Fibroblast of skin of left biceps (primary cell): ENCODE results near the gene MIB1.
"Not testable (repeated sequence)": the region's sequence is repeated elsewhere in the genome, so short reads cannot be mapped to it uniquely, and the experiment has no call there.

Source experiments
- DNase-seq, 2 experiments: peaks; one replicate each; pipeline ENCODE4 v3.0.0-alpha.2; 2013; ENCODE audit warnings: low read depth in 2 of 2

Gene MIB1

DNA sequence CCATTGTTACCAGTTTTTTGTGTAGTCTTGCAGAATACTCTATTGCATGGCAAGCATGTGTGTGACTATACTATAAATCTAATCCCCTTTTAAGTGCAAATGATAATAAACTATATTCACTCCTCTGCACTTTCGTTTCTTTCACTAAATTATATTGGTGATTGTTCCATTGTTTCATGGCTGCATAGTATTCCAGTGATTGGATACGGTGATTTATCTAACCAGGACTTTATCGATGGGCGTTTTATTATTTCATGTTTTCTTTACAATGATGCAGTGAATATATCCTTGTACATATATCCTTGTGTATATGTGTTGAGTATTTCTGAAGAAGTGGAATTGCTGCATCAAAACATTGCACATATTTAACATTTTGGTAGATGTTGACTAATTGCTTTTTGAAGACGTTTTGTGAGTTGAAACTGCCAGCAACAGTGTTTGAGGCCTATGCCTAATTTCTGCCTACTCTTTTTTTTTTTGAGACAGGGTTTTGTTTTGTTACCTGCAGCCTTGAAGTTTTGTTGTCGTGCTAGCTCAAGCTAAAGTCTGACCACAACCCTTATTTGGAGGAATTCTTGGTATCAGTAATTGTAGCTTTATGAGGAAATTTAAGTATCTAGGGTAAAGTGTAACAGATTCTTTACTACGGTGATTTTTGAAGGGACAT is 2.7 kb downstream of the MIB1 start:
- DNase-seq: no peak

DNA sequence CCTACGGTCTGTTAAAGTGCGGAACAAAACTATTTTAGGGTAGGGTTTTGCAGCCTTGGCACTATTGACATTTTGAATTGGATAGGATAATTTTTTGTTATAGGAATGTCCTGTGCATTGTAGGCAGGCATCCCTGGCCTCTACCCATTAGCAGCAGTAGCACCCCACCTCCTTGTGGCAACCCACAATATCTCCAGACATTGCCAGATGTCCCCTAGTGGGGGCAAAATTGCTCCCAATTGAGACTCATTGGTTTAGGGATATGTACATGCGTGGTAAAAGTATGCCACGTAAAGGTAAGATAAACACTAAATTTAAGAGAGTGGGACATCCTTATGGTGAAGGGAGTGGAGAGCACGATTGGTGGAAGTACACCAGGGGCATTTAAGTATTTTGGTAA is 4.6 kb downstream of the MIB1 start:
- DNase-seq: no peak

DNA sequence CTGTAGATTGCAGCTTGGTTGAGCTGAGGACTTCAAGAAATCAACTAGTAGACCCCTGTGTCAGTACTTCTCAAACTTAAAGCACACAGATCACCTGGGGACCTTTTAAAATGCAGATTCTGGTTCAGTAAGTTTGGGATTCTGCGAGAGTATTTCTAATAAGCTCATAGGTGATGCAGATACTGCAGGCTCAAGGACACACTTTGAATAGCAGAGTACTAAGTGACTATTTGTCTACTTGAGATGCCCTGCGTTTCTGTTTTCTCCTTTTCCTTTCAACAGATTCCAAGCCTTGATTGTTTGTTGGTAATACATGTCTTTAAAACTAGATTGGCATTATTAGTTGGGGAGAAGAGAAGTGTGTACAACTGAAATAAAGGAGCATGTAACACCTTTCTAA is 6.7 kb downstream of the MIB1 start:
- DNase-seq: no peak

DNA sequence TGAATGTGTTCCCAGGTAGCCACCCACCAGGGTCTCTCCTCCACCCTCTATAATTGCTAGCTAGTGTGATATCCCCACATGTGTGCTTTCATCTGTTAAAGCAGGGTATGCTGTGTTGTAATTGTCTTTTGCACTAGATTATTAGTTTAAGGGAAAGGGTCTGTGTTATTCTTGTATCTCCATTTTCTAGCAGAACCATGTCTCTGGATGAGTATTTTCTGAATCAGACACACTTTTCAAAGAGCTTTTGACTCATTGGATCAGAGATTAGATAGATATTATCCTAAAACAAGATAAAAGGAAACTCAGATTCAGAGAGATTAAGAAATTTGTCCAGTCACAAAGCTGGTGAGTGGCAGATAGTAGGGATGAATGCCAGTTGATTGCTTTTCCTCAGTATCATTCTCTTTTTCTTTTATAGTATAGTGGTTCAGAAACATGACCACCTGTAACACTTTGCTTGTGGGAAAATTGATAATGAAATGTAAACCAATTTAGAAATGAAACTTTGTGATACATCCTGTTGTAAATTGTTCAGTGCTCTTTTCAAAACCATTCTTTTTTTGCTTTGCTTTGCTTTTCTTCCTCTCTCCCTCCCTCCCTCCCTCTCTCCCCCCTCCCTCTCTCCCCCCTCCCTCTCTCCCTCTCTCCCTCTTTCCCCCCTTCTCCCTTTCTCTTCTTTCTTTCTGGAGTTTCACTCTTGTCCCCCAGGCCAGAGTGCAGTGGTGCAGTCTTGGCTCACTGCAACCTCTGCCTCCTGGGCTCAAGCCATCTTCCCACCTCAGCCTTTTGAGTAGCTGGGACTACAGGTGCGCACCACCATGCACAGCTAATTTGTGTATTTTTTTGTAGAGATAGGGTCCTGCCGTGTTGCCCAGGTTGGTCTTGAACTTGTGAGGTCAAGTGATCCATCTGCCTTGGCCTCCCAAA is 7.4 kb downstream of the MIB1 start:
- no peak for DNase-seq

DNA sequence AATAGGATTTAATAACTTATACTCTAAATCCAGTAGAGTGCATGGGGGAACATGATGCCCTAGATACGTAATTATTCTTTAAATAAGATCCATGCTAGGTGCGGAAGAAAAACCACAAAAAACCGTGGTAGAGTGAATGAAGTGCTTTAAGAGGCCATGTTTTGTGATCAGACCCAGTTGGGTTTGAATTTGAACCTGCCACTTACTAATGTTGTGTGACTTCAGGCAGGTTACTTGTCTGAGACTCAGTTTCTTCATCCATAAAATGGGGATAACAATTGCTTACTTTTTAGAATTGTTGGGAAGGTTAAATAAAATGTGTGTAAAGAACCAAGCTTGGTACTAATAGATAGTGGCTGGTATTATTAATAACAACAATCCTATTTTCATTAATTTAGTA is 17.2 kb downstream of the MIB1 start:
- no peak for DNase-seq

DNA sequence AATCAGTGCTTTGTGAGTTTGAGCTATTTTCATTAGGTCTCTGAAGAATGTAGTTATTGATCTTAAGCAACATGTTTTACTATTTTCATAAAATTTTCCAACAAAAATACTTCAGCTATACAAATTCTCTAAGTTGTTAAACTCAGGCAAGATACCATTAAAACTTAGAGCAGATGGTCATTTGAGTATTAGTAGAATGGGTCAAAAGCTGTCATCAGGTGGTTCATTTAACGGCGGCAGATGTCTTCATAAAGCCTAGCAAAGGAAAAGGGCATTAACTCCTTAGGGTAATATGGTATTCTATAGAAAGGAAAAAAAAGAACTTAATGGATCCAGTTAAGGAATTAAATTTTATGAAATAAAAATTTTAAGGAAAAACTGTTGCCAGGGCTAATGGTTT is 19.2 kb downstream of the MIB1 start:
- no peak for DNase-seq

DNA sequence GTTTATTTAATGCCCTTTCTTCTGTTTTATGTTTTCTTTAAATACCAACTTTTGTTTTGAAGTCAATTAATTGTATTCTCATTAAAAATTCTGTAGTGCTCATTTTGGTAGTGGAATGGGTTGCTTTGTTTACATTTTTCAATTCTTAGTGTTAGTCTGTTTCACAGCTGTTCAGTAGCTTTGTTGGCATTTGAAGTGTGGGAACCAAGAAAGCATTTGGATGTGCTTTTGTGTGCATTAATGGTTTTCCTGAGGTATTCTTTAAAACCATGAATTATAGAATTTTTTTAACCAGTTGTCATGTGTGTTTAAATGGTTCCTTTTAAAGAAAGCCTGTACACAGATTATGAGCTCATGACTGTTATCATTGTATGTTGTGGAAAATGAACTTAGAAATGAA is 19.7 kb downstream of the MIB1 start:
- DNase-seq: no peak

DNA sequence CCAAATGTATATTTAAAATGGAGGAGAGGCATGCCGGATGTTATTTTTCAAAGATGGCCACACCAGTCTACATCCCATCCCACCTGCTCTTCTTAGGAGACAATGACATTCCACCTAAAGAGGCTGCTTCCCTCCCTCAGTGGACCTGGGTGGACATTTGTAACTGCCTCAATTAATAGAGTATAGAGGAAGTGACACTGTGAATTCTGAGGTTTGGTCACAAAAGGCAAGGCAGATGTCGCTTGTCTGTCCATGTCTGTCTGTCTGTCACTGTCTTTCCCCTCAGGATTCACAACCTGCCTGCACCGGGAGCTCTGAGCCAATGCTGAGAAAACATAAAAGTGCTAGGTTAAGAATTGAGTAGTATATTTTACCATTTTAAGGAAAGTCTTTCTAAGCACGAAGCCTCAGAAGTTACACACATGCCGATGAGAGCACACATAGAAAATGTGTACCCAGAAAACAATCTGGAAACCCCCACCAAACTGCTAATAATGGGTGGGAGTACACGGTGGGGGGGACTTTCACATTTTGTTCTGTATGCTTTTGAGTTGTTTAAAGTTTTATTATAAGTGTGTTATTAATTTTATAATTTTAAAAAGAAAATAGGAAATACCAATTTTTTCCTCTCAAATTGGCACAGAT is 21.0 kb downstream of the MIB1 start:
- DNase-seq: no peak

DNA sequence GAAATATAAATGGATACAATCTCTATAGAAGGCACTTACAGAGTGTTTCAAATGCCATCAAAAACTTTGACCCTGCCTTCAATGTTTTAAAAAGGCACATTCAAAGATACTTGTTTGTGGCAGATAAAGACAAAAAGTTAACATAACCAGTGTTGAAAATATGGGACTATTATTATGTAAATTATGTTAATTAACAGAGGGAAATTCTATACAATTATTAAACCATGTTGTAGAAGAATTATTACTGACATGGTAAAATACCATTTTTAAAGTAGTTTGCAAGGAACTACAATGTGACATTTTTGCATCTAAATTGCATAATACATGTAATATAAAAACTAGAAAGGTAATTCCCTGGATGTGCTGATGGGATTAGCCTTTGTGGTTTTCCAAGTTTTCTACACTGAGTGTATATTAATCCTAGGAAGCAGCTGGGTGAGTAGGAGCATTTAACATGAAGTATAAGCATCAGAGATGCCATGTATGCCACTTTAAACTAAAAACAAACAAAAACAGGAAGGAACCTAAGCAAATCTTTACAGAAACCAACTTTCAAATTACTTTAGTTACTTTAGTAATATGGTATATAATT is 21.7 kb downstream of the MIB1 start:
- no peak for DNase-seq

DNA sequence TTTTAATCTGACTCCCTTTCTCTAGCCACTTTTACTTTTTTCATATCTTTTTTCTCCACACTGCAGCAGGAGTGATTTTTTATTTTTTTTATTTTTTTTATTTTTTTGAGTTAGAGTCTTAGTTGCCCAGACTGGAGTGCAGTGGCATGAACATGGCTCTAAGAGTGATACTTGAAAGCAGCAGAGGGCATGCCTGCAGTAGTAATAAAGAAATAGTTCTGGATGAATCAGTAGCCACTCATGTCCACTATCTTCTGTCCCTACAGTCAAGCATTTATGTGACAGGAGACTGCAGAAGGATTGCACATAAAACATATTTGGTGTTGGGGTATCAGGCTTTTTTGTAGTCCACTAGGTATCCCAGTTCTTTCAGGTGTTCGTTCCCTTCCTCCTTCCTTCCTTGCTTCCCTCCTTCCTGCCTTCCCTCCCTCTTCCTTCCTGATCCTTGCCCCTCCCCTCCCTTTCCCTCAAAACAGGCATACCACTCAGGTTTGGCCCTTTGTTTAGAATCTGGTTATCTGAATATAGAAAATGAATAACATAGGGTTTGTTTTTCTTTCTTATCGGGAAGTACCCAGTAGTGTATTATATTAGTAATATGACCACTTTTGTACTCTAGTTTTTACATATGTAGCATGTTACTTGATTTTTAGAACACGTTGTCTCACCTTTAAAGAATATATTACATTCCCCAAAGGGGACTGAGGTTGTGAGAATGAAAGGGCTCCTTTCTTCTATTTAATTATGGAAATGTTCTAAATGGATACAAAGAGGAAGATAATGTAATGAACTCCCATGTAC is 23.5 kb downstream of the MIB1 start:
- no peak for DNase-seq

DNA sequence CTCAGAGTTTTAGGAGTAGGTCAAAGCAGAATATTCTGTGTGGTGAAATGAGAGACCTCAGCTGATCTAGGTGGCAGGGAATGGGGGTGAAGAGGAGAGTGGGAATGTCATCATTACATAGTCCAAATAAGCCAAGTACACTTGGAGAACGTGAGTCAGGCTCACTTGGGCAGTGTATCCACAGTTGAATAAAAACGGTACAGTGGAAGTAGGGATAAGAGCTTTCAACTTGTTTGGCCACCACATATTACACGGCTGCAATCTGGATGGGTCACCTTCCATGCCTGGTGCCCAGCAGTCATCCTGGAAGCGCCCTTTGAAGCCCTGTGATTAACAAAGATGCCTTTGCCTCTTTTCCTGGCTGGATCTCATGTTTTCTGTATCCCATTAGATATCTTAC is 28.6 kb downstream of the MIB1 start:
- DNase-seq: no peak

DNA sequence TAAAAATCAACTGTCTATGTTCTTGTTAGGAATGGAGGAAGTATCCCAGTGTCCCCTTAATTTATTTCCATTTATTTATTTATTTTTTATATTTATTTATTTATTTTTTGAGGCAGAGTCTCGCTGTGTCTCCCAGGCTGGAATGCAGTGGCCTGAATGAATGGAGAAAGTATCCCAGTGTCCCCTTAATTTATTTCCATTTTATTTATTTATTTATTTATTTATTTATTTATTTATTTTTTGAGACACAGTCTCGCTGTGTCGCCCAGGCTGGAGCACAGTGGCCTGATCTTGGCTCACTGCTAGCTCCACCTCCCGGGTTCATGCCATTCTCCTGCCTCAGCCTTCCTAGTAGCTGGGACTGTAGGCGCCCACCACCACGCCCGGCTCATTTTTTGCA is 34.1 kb downstream of the MIB1 start:
- DNase-seq: no peak

DNA sequence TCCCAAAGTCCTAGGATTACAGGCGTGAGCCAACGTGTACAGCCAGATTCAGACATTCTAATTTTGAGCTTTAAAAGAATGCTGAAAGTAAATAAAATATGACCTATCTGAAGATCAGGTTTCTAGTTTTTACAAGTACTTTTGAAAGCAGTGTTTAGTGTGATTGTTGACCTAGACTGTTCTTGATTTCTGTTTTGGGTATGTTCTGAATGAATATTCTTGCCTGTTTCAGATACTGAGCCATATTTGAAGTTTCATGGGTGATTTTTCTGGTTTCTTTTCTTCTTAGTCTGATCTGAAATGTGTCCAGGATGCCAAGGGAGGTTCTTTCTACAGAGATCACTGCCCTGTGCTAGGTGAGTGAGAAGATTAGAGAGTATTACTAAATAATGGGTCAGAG is 37.2 kb downstream of the MIB1 start:
- DNase-seq: no peak

DNA sequence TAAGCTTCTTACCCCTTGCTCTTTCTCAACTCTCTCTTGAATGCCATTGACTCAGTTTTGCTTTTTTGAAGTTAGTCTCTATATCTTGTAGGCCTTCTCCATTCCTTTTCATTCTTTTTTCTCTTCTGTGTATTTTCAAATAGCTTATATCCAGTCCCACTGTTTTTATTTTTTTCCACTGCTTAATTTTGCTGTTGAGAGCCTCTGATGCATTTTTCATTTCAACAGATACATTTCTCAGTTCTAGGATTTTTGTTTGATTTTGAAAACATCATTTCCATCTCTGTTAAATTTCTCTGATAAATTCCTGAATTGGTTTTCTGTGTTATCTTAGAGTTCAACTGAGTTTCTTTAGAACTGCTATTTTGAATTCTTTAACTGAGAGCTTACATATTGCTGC is 45.9 kb downstream of the MIB1 start:
- DNase-seq: no peak

DNA sequence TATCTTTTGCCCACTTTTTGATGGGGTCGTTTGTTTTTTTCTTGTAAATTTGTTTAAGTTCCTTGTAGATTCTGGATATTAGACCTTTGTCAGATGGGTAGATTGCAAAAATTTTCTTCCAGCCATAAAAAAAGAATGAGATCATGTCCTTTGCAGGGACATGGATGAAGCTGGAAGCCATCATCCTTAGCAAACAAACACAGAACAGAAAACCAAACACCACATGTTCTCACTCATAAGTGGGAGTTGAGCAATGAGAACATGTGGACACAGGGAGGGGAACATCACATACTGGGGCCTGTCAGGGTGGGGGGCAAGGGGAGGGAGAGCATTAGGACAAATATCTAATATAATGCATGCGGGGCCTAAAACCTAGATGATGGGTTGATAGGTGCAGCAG is 55.5 kb downstream of the MIB1 start:
- DNase-seq: not testable (repeated sequence)

DNA sequence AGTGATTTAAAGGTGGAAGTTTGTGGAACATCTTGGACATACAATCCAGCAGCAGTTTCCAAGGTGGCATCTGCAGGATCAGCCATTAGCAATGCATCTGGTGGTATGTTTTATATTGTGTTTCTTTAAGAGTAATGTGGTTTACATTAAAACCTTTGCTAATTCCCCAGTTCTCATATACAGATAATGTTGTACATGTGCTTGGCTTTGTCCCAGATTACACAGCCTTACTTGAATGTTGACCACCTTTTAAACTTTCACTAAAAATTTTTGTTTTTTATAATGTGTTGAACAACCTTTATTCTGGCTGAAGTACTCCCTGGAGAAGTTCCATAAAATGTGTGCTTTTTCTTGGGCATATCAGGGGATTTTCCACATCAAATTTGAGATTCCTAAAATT is 57.5 kb downstream of the MIB1 start:
- DNase-seq: peak in 1 of 2 experiments; percentile 20

DNA sequence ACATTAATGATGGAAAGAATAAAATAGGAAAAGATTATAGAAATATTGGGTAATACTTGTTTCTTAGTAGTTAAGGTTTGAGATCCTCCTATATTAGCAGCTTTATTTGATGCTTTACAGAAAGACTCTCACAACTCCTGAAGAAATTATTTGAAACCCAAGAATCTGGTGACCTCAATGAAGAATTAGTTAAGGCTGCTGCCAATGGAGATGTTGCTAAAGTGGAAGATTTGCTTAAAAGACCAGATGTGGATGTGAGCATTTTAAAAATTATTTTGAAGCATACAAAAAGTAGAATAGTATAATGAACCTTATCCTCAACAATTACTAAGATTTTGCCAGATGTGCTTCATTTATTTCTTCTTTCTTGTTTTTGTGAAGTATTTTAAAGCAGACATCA is 59.1 kb downstream of the MIB1 start:
- DNase-seq: no peak

DNA sequence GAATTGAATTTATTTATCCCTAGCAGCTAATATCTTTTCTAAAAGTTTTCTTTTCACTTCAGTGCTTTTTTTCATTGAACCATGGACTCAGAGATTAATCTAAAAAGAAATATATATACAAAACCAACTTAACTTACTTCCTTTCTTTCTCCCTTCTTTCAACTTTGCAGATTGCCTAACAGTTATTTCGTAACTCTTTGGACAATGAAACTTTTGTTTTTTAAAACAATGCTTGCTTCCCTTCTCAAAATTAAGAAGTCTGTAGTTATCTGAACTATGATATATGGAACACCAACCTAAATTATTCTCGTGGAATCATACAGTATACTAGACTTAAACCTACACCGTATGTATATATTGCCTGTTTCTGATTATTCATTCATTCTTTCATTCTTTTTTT is 62.9 kb downstream of the MIB1 start:
- no peak for DNase-seq

DNA sequence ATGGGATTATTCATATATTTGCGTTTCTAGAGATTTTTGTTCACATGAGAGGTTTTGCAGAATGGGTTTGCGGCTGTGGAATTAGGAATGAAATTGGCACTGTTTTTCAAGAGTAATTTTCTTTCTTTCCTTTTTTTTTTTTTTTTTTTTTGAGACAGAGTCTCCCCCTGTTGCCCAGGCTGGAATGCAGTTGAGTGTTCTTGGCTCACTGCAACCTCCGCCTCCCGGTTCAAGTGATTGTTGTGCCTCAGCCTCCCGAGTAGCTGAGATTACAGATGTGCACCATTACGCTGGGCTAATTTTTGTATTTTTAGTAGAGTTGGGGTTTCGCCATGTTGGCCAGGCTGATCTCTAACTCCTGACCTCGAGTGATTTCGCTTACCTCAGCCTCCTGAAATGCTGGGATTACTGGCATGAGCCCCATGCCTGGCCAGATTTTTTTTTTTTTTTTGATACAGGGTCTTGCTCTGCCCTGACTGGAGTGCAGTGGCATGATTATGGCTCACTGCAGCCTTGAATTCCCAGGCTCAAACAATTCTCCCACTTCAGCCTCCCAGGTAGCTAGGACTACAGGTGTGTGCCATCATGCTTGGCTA is 65.3 kb downstream of the MIB1 start:
- no peak for DNase-seq

DNA sequence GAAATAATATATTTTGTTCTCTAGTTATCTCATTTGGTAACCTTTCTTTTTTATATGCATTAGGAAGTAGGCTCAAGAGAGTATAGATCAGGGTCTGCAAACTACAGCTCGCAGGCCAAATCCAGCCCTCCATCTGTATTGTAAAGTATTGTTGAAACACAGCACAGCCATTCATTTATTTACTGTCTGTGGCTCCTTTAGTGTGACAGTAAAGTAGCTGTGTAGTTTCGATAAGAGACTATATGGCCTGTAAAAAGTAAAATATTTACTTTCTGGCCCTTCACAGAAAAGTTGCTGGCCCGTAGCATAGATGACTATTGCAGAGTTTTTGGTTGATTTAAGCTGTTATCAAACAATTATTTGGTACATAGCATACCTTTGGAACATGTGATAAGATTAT is 67.6 kb downstream of the MIB1 start:
- no peak for DNase-seq

DNA sequence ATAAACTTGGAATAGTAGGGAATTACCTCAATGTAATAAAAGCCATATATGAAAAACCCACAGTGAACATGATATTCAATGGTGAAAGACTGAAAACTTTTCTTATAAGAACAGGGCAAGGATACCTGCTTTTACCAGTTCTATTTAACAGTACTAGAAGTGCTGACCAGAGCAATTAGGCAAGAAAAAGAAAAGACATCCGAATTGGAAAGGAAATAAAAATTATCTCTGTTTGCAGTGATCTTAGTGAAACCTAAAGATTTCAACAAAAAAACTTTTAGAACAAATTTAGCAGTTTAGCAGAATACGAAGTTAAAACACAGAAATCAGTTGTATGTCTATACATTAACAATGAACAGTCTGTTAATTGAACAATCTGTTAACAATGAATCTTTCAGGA is 69.1 kb downstream of the MIB1 start:
- no peak for DNase-seq
